Activated gamma-delta T cell treated with Interleukin-2 at 50 U/mL for 16 hours (primary cell): Measurements from ENCODE around the gene MAB21L4.

Experiments
- DNase-seq: peaks from one replicate; pipeline ENCODE4 v3.0.0-alpha.2; 2020

MAB21L4 gene

GRCh38 chr2:240922982-240923537 lies 27.1 kb upstream of the MAB21L4 start:
- DNase-seq: no peak

- peak; percentile 2 for DNase-seq
Observed at GRCh38 chr2:240922245-240922981, 26.5 kb upstream of the MAB21L4 start.

- DNase-seq: peak; percentile 2
Observed at GRCh38 chr2:240921995-240922244, 26.0 kb upstream of the MAB21L4 start.

GRCh38 chr2:240921311-240921994 lies 25.5 kb upstream of the MAB21L4 start:
- peak; percentile 3 for DNase-seq

GRCh38 chr2:240920783-240921231 lies 24.9 kb upstream of the MAB21L4 start:
- DNase-seq: no peak

GRCh38 chr2:240919786-240920782 lies 24.1 kb upstream of the MAB21L4 start:
- DNase-seq: peak; percentile 2

- peak; percentile 2 for DNase-seq
Observed at GRCh38 chr2:240919161-240919781, 23.3 kb upstream of the MAB21L4 start.

- no peak for DNase-seq
Observed at GRCh38 chr2:240918258-240919091, 22.5 kb upstream of the MAB21L4 start.

- DNase-seq: no peak
Observed at GRCh38 chr2:240917684-240918257, 21.8 kb upstream of the MAB21L4 start.

GRCh38 chr2:240917009-240917683 lies 21.2 kb upstream of the MAB21L4 start:
- DNase-seq: no peak

GRCh38 chr2:240916571-240917008 lies 20.6 kb upstream of the MAB21L4 start:
- no peak for DNase-seq

GRCh38 chr2:240915526-240916341 lies 19.8 kb upstream of the MAB21L4 start:
- DNase-seq: no peak

- DNase-seq: no peak
Observed at GRCh38 chr2:240914645-240915525, 18.9 kb upstream of the MAB21L4 start.

- peak; percentile 62 for DNase-seq
Observed at GRCh38 chr2:240913810-240914644, 18.1 kb upstream of the MAB21L4 start.

GRCh38 chr2:240912878-240913809 lies 17.2 kb upstream of the MAB21L4 start:
- no peak for DNase-seq

- no peak for DNase-seq
Observed at GRCh38 chr2:240911641-240912265, 15.8 kb upstream of the MAB21L4 start.
